ENCODE measurements around the gene COX14.

The COX14 gene

DNA sequence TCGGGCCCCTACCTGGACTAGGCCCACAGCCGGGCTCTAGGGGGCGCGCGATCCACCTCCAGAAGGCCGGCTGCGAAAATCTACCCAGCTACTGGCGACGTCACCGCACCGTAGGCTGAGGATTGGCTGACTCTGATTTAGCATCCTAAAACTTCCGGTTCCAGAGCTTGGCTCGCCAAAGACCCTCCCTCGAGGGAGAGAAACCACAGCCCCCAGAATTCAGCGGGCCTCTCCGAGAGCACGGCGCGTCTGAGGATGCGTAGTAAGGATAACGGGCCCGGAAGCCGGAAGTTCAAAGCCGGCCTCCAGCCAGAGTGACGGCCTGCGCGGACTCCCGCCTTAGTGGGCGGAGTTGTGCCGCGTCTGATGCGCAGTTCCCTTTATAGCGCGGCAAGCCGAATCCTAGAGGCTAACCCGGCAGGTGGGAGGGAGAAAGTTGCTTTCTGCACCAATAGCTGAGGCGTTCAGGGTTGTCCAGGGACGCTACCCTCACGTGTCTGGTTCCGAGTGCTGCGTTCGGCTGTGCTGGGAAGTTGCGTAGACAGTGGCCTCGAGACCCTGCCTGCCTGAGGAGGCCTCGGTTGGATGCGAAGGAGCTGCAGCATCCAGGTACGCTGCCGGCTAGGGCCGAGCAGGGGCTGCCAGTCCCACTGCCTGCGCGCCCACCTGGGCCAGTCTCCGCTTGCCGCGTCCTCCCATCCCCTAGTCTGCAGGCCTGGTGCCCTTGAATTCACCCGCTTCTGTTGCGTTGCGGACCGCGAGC lies at the start of gene COX14:
Gene COX14, plus strand, starts transcription at position 544 of the 763 bp plus-strand sequence. CDS start 7,808 bp downstream, outside the sequence.
- TF ChIP-seq MYC (IDR thresholded peaks at IDR 0.05; ENCODE audit: low read depth, low read length), result peak; percentile 65
- peak; percentile 92 for TF ChIP-seq POLR2A (IDR thresholded peaks at IDR 0.05; ENCODE audit: extremely low read depth, insufficient read length)
- TF ChIP-seq, protein P1, sequence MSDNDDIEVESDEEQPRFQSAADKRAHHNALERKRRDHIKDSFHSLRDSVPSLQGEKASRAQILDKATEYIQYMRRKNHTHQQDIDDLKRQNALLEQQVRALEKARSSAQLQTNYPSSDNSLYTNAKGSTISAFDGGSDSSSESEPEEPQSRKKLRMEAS (IDR thresholded peaks at IDR 0.05; ENCODE audit: low read depth, low read length), result peak; percentile 93
- TF ChIP-seq, protein P2, sequence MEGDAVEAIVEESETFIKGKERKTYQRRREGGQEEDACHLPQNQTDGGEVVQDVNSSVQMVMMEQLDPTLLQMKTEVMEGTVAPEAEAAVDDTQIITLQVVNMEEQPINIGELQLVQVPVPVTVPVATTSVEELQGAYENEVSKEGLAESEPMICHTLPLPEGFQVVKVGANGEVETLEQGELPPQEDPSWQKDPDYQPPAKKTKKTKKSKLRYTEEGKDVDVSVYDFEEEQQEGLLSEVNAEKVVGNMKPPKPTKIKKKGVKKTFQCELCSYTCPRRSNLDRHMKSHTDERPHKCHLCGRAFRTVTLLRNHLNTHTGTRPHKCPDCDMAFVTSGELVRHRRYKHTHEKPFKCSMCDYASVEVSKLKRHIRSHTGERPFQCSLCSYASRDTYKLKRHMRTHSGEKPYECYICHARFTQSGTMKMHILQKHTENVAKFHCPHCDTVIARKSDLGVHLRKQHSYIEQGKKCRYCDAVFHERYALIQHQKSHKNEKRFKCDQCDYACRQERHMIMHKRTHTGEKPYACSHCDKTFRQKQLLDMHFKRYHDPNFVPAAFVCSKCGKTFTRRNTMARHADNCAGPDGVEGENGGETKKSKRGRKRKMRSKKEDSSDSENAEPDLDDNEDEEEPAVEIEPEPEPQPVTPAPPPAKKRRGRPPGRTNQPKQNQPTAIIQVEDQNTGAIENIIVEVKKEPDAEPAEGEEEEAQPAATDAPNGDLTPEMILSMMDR (IDR thresholded peaks at IDR 0.05; ENCODE audit: low read depth, low read length), result peak; percentile 87
- DNase-seq (ENCODE audit: low read depth), result peak; percentile 100
- H3K4me3 ChIP-seq (ENCODE audit: low read depth, low read length), result peak within 1 kb of the TSS; percentile 96

DNA sequence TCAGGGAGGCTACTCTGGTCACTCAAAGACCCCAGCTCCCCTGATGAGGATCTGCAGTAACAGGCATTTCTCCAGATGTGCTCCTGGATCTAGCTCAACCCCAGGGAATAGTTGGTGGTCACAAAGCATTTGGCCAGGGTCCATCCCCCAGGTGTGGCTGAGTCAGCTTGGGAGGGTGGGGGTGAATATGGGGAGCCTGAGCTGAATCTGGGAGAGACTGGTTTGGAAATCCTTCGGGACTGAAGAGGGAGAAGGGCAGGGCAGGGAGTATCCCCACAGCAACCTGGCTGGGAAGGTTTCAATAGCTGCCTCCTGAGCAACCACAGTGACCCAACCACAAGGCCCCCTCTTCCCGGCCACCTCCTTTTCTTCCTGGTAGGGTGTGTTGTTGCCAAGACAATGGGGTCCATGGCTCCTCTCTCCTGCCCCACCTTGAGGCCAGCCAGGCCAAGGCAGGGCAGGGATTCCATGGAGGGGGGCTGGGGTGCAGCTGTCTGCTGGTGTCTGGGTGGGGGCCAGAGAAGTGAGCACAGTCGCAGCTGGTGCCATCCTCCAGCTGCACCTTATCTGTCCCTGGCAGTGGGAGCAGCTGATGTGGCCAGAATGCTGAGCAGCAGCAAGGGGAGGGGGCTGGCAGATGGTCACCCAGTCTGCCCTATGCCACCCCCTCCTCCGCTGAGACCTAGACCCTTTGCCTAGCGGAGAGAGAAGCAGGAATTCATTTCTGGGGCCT lies 49.1 kb upstream of the COX14 start:
- no peak for DNase-seq (ENCODE audit: low read depth)
- TF ChIP-seq, protein P2 (IDR thresholded peaks at IDR 0.05; ENCODE audit: low read depth, low read length), result no peak
- TF ChIP-seq MYC (IDR thresholded peaks at IDR 0.05; ENCODE audit: low read depth, low read length), result no peak
- no peak for TF ChIP-seq POLR2A (IDR thresholded peaks at IDR 0.05; ENCODE audit: extremely low read depth, insufficient read length)
- TF ChIP-seq, protein P1 (IDR thresholded peaks at IDR 0.05; ENCODE audit: low read depth, low read length), result no peak
- no peak overlapping the region for H3K4me3 ChIP-seq (ENCODE audit: low read depth, low read length)

DNA sequence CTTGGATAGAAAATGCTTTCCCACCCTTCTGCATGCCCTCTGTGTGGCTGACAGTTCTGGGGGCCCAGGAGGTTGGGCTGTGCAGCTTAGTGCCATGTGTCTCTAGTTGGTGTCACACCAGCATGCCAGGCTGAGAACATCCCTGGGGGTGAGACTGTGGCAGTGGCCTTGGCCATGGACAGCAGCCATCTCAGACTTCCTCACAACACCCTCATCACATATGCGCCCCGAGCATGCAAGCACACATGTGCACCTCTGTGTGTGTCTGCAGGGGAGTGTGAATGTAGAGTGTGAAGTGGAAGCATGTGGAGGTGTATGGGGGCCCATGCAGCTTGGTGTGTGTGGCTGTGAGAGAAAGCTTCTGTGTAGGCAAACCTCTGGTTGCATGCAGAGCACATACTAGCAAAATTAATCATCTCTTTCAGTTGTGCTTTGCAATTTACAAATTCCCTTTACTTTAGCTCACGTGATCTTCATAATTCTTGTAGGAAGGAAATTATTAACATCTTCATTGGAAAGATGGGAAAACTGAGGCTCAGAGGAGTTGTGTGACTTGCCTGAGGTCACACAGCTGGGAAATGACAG lies 46.2 kb upstream of the COX14 start:
- TF ChIP-seq MYC (IDR thresholded peaks at IDR 0.05; ENCODE audit: low read depth, low read length) (no peak), POLR2A (IDR thresholded peaks at IDR 0.05; ENCODE audit: extremely low read depth, insufficient read length) (no peak)
- TF ChIP-seq, protein P1 (IDR thresholded peaks at IDR 0.05; ENCODE audit: low read depth, low read length), result no peak
- TF ChIP-seq, protein P2 (IDR thresholded peaks at IDR 0.05; ENCODE audit: low read depth, low read length), result no peak
- DNase-seq (ENCODE audit: low read depth), result no peak
- no peak overlapping the region for H3K4me3 ChIP-seq (ENCODE audit: low read depth, low read length)

GRCh38 chr12:50066402-50066801 lies 45.6 kb upstream of the COX14 start:
- no peak overlapping the region for H3K4me3 ChIP-seq (ENCODE audit: low read depth, low read length)
- peak; percentile 67 for DNase-seq (ENCODE audit: low read depth)
- TF ChIP-seq, protein P2 (IDR thresholded peaks at IDR 0.05; ENCODE audit: low read depth, low read length), result no peak
- TF ChIP-seq POLR2A (IDR thresholded peaks at IDR 0.05; ENCODE audit: extremely low read depth, insufficient read length), result no peak
- TF ChIP-seq, protein P1 (IDR thresholded peaks at IDR 0.05; ENCODE audit: low read depth, low read length), result no peak
- no peak for TF ChIP-seq MYC (IDR thresholded peaks at IDR 0.05; ENCODE audit: low read depth, low read length)

- TF ChIP-seq MYC (IDR thresholded peaks at IDR 0.05; ENCODE audit: low read depth, low read length), result no peak
- TF ChIP-seq POLR2A (IDR thresholded peaks at IDR 0.05; ENCODE audit: extremely low read depth, insufficient read length), result no peak
- TF ChIP-seq, protein P2 (IDR thresholded peaks at IDR 0.05; ENCODE audit: low read depth, low read length), result no peak
- TF ChIP-seq, protein P1 (IDR thresholded peaks at IDR 0.05; ENCODE audit: low read depth, low read length), result no peak
- no peak for DNase-seq (ENCODE audit: low read depth)
- H3K4me3 ChIP-seq (ENCODE audit: low read depth, low read length), result no peak overlapping the region
These were observed 43.0 kb upstream of the COX14 start for GRCh38 chr12:50069069-50069468.

All from NB4 (cell line).